Esophagus muscularis mucosa (tissue), 4 donors: ENCODE data around the gene SNX19.

ENCODE experiments used
- CTCF ChIP-seq, 3 experiments: fragments of 200-600 bp in 2 of 3; fragments of 450-650 bp in 1 of 3; sonication (generic) in 2 of 3; IDR thresholded peaks; one replicate each; pipeline ENCODE4 v1.5.1; 2017 to 2019; ENCODE audit warnings: antibody characterized with exemption in 3 of 3, mild to moderate bottlenecking in 2 of 3, moderate library complexity in 1 of 3
- EP300 ChIP-seq: sonication (generic); formaldehyde crosslinking; IDR thresholded peaks from one replicate; pipeline ENCODE4 v1.6.1; 2017; ENCODE audit warnings: antibody characterized with exemption
- POLR2A ChIP-seq: fragments of 450-650 bp; IDR thresholded peaks from one replicate; pipeline ENCODE4 v1.6.1; 2017; ENCODE audit warnings: antibody characterized with exemption, moderate library complexity, mild to moderate bottlenecking, low read depth
- POLR2AphosphoS5 ChIP-seq, 2 donors: sonication (generic); formaldehyde crosslinking; IDR thresholded peaks; one replicate each; pipeline ENCODE4 v1.6.1; 2017; ENCODE audit warnings: antibody characterized with exemption in 2 of 2

GRCh38 chr11:130947889-130948288 is 31.6 kb upstream of the SNX19 start:
- TF ChIP-seq CTCF (IDR thresholded peaks at IDR 0.05) = no peak
- TF ChIP-seq POLR2A = no peak
- TF ChIP-seq POLR2AphosphoS5 (IDR thresholded peaks at IDR 0.05) = no peak
- TF ChIP-seq EP300 = no peak
